Endothelial cell of umbilical vein (primary cell): ENCODE results near the gene MUC5AC. TPM values are rescaled to one million over a fixed set of nuclear protein-coding genes. Genes with fewer than 3 reads are reported as not detected.

ENCODE experiments used
- BruUV-seq: library from RNA; stranded (reverse); fragments of 400-500 nt; replicated peaks from 2 replicates; lab custom pipeline; 2021; lab: Mats Ljungman, UMichigan
- CTCF ChIA-PET: fragments of 300-600, 350-600 bp; sonication (Branson Sonifier 250); formaldehyde crosslinking; loops from one replicate; lab custom pipeline; 2021; ENCODE audit warnings: antibody characterized with exemption, inconsistent platforms; lab: Charles Lee
- POLR2A ChIA-PET: fragments of 300-600, 350-600 bp; sonication (Branson Sonifier 250); formaldehyde crosslinking; loops from one replicate; lab custom pipeline; 2021; ENCODE audit warnings: antibody characterized with exemption, inconsistent platforms; lab: Charles Lee
- DNase-seq: peaks from one replicate; pipeline ENCODE4 v3.0.0-alpha.2; 2011; ENCODE audit warnings: low read depth, low spot score
- FAIRE-seq: peaks from 2 replicates; lab custom pipeline; 2011; peaks lifted over from hg19 to GRCh38; lab: Jason Lieb, UNC
- H2AFZ ChIP-seq: 2 replicates; pipeline ENCODE4 v1.6.0; 2012; ENCODE audit warnings: low read depth, low read length, control low read depth, inconsistent platforms
- H3K27ac ChIP-seq: 2 replicates; pipeline ENCODE4 v1.5.1; 2011; ENCODE audit warnings: low read depth, mild to moderate bottlenecking, control low read depth, low read length, moderate library complexity; ENCODE audit not compliant: insufficient read depth
- H3K27me3 ChIP-seq, 2 experiments: 2 replicates each; pipeline versions ENCODE4 v1.6.0 to v1.6.1; 2011; ENCODE audit warnings: low read length in 2 of 2, mixed read lengths in 1 of 2; ENCODE audit not compliant: control insufficient read depth in 2 of 2, insufficient read depth in 2 of 2
- H3K36me3 ChIP-seq, 2 experiments: 2 replicates in 1 of 2; 3 replicates in 1 of 2; pipeline ENCODE4 v1.5.1; 2011; ENCODE audit warnings: low read length in 2 of 2, mild to moderate bottlenecking in 1 of 2, moderate library complexity in 1 of 2; ENCODE audit not compliant: control insufficient read depth in 2 of 2, insufficient read depth in 2 of 2; ENCODE audit errors: extremely low read depth in 1 of 2
- H3K4me1 ChIP-seq: 3 replicates; pipeline ENCODE4 v1.5.1; 2011; ENCODE audit warnings: mild to moderate bottlenecking, low read length; ENCODE audit not compliant: control insufficient read depth, insufficient read depth; ENCODE audit errors: extremely low read depth
- H3K4me2 ChIP-seq: 2 replicates; pipeline ENCODE4 v1.6.1; 2011; ENCODE audit warnings: low read length, control low read depth, mixed read lengths; ENCODE audit not compliant: insufficient read depth
- H3K4me3 ChIP-seq, 3 experiments: fragments of 200-600 bp in 1 of 3; sonication (generic), shearing (Covaris generic) in 1 of 3; replicated peaks in 1 of 3; 2 replicates each; pipeline ENCODE4 v1.5.1; 2011 to 2016; ENCODE audit warnings: control low read depth in 3 of 3, low read length in 3 of 3, mild to moderate bottlenecking in 2 of 3, inconsistent platforms in 1 of 3, low read depth in 1 of 3, moderate library complexity in 1 of 3; ENCODE audit not compliant: insufficient read depth in 1 of 3
- H3K79me2 ChIP-seq: 2 replicates; pipeline ENCODE4 v1.6.0; 2012; ENCODE audit warnings: low read length, inconsistent platforms; ENCODE audit not compliant: control insufficient read depth, insufficient read depth
- H3K9ac ChIP-seq: replicated peaks from 2 replicates; pipeline ENCODE3; 2011; ENCODE audit warnings: low read length, control low read depth; ENCODE audit not compliant: insufficient read depth; ENCODE audit errors: extremely low read depth
- H3K9me1 ChIP-seq: replicated peaks from 3 replicates; pipeline ENCODE4 v1.6.0; 2011; ENCODE audit warnings: mild to moderate bottlenecking, low read length; ENCODE audit not compliant: control insufficient read depth, insufficient read depth; ENCODE audit errors: extremely low read depth
- H3K9me3 ChIP-seq: replicated peaks from 2 replicates; pipeline ENCODE4 v1.5.1; 2012; ENCODE audit warnings: low read length, inconsistent platforms; ENCODE audit not compliant: control insufficient read depth, insufficient read depth
- H4K20me1 ChIP-seq: replicated peaks from 2 replicates; pipeline ENCODE3; 2011; ENCODE audit warnings: mild to moderate bottlenecking, low read length; ENCODE audit not compliant: control insufficient read depth, insufficient read depth; ENCODE audit errors: extremely low read depth
- CTCF ChIP-seq, 2 donors: IDR thresholded peaks; 1 replicate in 1 of 2; 2 replicates in 1 of 2; pipeline ENCODE4 v1.5.1; 2011; ENCODE audit warnings: low read length in 2 of 2, mild to moderate bottlenecking in 2 of 2, moderate library complexity in 2 of 2, control low read depth in 1 of 2, inconsistent platforms in 1 of 2, low read depth in 1 of 2; ENCODE audit not compliant: insufficient read depth in 1 of 2; ENCODE audit errors: extremely low read depth in 1 of 2
- EZH2 ChIP-seq: IDR thresholded peaks from 2 replicates; pipeline ENCODE4 v1.6.1; 2012; ENCODE audit warnings: borderline replicate concordance, low read depth, mild to moderate bottlenecking, moderate library complexity, low read length, inconsistent platforms; ENCODE audit not compliant: severe bottlenecking
- FOS ChIP-seq: IDR thresholded peaks from 2 replicates; pipeline ENCODE4 v1.6.1; 2011; ENCODE audit warnings: mild to moderate bottlenecking, low read length, moderate library complexity, borderline replicate concordance; ENCODE audit not compliant: insufficient read depth
- GATA2 ChIP-seq: IDR thresholded peaks from 2 replicates; pipeline ENCODE4 v1.7.0; 2011; ENCODE audit warnings: low read depth, mild to moderate bottlenecking, moderate library complexity, mixed read lengths, low read length; ENCODE audit not compliant: insufficient read length, insufficient read depth
- JUN ChIP-seq: IDR thresholded peaks from 2 replicates; pipeline ENCODE4 v1.6.1; 2011; ENCODE audit warnings: borderline replicate concordance, low read depth; ENCODE audit not compliant: insufficient read length, insufficient read depth
- MAX ChIP-seq: IDR thresholded peaks from 2 replicates; pipeline ENCODE4 v1.6.1; 2011; ENCODE audit not compliant: insufficient read depth, insufficient read length
- MYC ChIP-seq: IDR thresholded peaks from one replicate; pipeline ENCODE4 v1.6.1; 2011; ENCODE audit warnings: mild to moderate bottlenecking, low read depth, low read length
- POLR2A ChIP-seq: IDR thresholded peaks from 2 replicates; pipeline ENCODE4 v1.6.1; 2012; ENCODE audit warnings: low read depth, mild to moderate bottlenecking, control low read depth, low read length
- POLR2AphosphoS5 ChIP-seq: IDR thresholded peaks from 2 replicates; pipeline ENCODE4 v1.6.1; 2012; ENCODE audit warnings: low read depth, mild to moderate bottlenecking, control low read depth, low read length, moderate library complexity; ENCODE audit not compliant: insufficient read depth
- dilution Hi-C: fragments of 300-500 bp; cut with MboI; formaldehyde crosslinking; loops from one replicate; pipeline ENCODE4 v1.15.0; 2019; ENCODE audit warnings: low sequenced_read_pairs; ENCODE audit not compliant: extremely low pct_ligation_motif_present
- intact Hi-C: fragments of 100-400 bp; cut with micrococcal nuclease; formaldehyde crosslinking; loops from one replicate; pipeline ENCODE4 v1.10.0; 2022
- polyA plus RNA-seq, 4 experiments: library from polyadenylated mRNA; depleted of rRNA in 3 of 4; stranded (reverse) in 3 of 4; unstranded in 1 of 4; fragments of >200 nt; gene quantifications; 2 replicates each; pipeline versions ENCODE4 v1.2.1 to v1.2.3, GENCODE V29; 2011 to 2012; ENCODE audit warnings: missing spikeins in 1 of 4
- total RNA-seq: library from RNA; stranded (reverse); gene quantifications from 2 replicates; pipeline ENCODE4 v1.2.3, GENCODE V29; 2021

Gene MUC5AC
- total and polyA plus RNA-seq, 2 donors (not counting 3 experiments of a cell fraction or from before 2014, with no cell fraction given), result not detected

GRCh38 chr11:1109101-1109917, 48.4 kb upstream of the MUC5AC start:
- Histone ChIP-seq H2AFZ (no peak overlapping the region), H3K9me3 (no peaks in the 10 kb centered on the region), H3K4me2 (no peak overlapping the region), H3K79me2 (no peaks in the 10 kb centered on the region), H3K36me3 (no peaks in the 10 kb centered on the region), H4K20me1 (no peaks in the 10 kb centered on the region), H3K27me3 (no peaks in the 10 kb centered on the region), H3K9me1 (no peaks in the 10 kb centered on the region), H3K4me3 (no peak overlapping the region), H3K9ac (no peak overlapping the region), H3K27ac (no peak overlapping the region), H3K4me1 (no peaks in the 10 kb centered on the region)
- DNase-seq (no peak), FAIRE-seq (no peak)
- TF ChIP-seq MYC (no peak), POLR2A (no peak), MAX (no peak), POLR2AphosphoS5 (no peak), GATA2 (no peak), JUN (no peak), CTCF (IDR thresholded peaks at IDR 0.05; ENCODE audit: extremely low read depth in 1 of 2, insufficient read depth in 1 of 2, low read depth in 1 of 2, low read length in 2 of 2) (no peak), EZH2 (no peak), FOS (no peak)
- intact Hi-C loops (no loop called here), dilution Hi-C loops (no loop called here)
- CTCF ChIA-PET, result no interaction called here
- BruUV-seq, result no TSS peak
- POLR2A ChIA-PET, result no interaction called here
